Central memory CD4-positive, alpha-beta T cell (primary cell): ENCODE results near the gene PSMB3.
A peak's percentile ranks its signal among the peaks of the same experiment; 100 is the strongest.

Experiments
- DNase-seq: peaks from one replicate; pipeline ENCODE4 v3.0.0; 2022

Gene PSMB3

DNA sequence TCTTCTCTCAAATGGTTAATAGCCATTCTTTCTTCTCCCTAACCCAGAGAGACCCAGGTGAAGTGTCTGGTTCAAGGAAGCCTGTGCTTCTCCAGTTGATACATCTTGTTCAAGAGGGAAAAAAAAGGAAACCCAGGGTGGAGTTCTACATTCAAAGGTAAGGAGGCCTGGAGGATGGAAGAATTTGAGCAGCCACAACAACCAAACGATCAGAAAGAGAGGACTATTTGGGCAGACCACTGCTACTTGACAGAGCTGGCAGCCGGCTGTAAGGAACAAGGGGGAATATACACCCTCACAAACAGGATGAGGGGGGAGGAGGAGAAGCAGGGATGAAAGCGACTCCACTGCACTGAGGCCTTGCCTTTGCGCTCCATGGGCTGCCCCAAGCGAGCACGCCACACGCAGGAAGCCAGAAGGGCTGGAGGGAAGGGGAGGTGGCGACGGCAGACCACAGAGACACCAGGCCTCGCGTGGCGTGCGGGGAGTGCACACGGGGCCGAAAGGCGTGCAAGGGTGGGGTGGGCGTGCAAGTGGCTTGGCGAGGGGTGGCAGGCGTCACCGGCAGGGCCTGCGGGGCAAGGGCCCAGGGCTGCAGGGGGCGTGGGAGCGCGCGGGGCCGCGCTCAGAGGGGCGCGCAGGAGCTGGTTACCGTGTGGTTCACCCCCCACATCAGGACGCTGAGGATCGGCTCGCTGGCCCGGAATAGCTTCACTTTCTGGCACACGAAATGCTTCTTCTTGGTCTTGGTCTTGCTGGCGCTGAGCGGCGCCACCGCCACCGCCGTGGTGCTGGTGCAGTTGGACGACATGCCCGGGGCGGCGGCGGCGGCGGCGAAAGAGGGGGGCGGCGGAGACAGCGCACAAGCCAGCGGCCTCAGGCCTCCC lies 46.3 kb downstream of the PSMB3 start:
- peak; percentile 53 for DNase-seq

DNA sequence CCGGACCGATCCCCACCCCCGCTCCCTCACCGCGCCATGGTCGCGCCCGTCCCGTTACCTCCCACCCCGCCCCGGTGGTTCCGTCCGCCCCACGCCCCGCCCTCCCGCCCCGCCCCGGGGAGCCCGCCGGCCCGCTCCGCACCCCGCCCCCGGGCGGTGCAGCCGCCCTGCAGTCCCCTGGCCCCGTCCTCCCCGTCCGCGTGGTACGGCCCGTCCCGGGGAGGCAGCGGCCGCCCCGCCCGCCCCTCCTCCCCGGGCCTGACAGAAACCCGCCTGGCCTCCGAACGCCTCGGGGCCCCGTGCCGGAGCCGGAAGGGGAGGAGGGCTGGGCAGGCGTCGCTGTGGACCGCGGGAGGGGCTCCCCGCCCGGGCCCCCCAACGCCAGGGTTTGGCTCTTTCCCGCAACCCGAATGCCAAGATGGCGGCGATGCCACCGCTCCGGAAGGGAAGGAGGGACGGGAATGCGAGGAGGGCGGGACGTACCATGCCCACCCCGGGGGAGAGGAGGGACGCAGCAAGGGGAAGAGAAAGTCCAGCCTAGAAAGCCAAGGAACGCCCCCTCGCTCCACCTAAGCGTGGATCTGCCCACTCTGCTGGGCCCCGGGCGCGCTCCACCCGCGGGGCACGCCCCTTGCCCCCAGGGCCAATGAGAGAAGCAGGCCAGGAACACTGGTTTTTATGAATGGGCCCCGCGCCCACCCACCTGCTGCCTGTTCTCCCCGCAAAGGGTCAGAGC lies 47.1 kb downstream of the PSMB3 start, which contains the start of gene PIP4K2B:
PIP4K2B (minus strand) TSS at position 56 of the 736 bp plus-strand sequence. CDS start 132 bp downstream, outside the sequence.
- peak; percentile 80 for DNase-seq

DNA sequence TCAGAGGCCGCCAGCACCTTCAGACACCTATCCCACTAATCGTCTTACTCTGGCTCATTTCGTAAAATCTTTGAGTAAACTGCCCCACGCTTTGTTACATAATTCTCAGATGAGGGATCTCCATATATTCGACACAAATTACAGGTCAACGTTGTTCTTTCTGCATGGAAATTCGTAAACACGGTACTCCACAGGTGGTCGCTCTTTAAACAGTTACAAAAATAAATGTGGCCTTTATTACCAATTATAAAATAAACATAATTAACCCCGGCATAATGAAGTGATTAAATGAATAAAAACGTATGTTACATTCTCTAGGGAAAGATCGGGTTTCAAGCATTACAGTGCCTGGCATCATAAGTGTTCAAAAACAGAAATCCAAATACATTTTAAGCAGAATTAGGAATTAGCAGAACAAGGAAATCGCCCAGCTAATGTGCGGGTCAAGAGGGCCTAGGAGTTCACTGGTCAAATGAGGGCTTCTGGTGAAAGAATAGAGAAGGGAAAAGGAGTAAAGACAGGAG lies 47.8 kb downstream of the PSMB3 start:
- no peak for DNase-seq

DNA sequence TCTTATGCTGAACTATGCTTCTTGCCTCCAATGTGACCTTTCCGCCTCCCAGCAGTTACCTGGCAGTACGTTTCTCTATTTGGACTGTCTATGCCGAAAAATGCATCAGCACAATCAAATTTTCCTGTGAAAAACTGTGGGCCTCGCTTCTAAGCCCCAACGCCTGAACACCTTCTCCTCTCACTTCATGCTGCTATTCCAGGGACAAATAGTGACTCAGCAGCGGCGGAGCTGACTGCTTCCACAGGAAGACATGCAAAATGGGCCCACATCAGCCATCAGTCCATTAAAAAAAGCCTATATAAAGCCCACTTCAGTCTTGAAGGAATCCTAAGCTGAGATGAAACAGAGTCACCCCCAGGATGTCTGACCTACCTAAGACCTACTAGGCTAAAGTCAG lies 57.3 kb downstream of the PSMB3 start:
- no peak for DNase-seq
